ENCODE results near the gene OBSL1.

The OBSL1 gene

DNA sequence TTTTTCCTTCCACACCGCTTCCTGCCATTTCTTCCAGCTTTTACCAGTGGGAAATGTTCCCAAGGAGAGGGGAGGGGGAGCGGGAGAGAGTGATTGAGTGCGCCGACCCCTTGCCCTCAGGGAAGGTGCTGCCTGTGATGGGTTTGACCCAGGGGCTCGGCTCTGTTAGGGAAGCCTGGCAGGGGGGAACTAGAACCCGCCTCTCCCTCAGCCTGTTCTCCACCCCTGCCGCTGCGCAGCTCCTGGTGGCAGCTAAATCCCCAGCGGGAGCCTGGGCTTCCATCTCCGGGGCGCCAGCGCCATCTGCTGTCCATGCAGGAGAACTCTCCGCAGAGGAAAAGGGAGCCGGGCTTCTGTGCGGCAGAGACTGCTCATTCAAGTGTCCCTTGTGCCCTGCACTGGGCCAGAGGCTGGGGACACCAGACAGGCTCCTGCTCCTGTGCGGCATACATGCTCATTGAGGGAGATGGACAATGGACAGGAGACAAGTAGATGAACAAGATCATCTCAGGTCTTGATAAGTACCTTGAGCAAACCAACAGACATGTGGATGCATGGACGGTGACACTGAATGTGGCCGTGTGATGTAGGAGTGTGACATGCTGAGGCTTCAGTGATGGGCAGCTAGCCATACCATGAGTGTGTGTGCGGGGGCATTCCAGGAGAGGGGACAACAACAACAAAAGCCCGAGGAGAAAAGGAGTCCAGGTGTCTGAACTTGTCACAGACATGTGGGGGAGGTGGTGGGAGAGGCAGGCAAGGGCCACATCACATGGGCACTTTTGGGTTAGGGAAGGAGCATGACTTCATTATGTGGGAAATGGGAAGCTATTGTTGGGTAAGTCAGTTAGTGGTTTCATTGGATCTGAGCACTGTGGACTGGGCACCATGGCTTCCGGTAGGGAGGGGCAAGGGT is 41.0 kb downstream of the OBSL1 start:
- peak; percentile 86 for DNase-seq

DNA sequence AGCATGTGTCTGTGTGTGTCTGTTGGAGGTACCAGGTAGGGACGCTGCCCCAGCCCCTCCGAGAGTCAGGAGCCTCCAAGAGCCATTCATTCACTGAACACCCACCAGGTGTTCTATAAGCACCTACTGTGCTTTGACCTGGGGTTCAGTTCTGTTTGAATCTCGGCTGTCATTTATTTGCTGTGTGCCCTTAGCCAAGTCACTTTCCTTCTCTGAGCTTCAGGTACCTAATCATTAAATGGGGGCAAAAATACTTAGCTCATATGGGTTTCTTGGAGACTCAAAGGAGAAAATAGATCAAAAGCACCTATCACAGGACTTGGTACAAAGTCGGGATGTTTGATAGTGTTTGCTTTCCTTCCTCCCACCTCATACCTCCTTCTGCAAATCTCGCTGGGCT is 43.9 kb downstream of the OBSL1 start:
- DNase-seq = no peak

DNA sequence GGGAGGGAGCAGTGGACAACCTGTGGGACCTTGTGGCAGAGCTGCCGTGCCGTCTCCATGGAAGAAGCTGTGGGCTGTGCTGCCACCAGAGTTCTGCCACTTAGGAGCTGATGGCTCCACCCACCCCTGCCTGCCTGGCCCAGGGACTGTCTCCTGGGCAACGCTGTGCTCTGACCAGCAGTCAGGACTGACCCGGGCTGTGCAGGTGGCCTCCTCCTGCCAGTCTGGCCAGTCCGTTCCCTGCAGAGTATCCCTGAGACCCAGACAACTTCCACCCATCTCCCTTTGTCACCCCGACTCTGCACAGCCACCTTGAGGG is 44.3 kb downstream of the OBSL1 start:
- DNase-seq = no peak

DNA sequence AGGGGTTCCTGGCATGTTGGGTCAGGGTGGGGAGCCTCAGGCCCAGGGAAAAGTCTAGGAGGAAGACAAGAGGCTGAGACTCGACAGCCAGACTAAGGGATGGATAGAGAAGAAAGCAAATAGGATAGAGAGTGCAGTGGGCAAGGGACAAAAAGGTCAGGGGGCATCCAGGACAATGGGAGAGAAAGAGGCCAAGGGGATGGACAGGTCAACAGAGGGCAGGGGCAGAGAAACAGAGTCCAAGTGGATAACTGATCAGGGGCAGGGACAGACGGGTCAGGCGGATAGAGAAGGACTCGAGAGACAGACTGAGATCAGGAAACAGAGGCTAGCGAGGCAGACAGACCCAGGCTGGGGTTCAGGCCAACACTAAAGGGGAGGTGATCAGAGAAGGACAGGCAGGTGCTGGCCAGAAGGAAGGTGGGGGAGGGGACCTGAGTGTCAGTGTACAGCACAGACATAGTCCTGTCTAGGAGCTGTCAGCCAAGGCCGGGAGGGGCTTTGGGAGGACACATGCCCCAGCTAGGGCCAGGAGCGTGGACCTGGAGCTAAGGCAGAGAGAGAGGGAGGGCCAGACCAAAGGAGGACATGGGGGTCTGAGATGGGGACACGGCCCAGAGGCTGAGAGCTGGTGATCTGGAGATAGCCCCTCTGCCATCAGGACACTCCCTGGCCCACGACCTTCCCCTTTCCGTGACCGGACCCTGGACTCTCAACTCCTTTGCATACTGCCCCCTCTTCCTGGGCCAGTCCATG is 44.8 kb downstream of the OBSL1 start:
- DNase-seq = no peak

DNA sequence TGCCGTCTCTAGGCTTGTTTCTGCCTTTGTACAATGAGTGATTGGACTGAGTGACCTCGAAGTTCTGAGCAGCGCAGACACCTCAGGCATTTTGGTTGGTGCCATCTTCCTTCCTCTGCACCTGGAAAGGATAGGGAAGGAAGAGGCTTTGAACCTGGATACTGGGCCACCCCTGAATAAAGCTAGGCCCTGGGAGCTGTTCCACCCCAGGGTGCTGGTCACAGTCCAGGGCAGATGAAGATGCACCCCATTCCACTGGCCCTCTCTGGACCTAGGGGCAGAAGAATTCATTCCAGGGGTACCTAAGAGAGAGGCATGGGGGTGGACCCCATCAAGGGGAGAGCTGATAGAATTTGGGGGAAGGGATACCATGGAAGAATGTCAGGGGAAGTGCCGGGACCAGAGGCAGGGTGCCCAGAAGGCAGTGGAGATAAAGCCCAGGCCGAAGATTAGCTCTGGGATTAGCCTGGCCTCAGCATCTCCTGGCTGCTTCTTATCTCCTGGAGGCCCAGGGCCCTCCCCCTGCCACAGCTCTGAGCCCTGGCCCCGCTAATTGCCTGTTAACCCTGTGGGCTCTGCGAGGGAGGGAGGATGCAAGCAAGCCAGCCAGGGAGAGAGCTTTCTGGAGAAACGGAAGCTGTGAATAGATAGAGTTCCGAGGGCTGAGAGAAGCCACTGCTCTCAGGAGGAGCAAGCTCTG is 45.7 kb downstream of the OBSL1 start:
- no peak for DNase-seq

DNA sequence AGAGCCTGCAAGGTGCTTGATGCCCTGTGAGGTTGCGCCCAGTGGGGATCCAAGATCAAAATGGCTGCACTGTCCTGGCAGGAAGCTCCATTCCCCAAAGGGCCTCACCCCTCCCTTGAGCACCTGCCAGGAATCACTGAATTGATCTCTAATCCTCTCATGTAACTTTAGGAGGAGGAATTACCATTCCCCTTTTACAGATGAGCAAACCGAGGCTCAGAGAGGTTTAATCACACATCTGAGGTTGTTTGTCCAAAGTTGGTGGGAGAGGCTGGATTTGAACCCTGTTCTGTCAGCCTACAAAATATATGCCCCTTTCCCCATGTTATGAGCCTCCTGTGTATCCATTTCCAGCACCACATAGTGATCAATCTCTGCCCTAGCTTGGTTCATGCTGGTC is 46.5 kb downstream of the OBSL1 start:
- DNase-seq = no peak

DNA sequence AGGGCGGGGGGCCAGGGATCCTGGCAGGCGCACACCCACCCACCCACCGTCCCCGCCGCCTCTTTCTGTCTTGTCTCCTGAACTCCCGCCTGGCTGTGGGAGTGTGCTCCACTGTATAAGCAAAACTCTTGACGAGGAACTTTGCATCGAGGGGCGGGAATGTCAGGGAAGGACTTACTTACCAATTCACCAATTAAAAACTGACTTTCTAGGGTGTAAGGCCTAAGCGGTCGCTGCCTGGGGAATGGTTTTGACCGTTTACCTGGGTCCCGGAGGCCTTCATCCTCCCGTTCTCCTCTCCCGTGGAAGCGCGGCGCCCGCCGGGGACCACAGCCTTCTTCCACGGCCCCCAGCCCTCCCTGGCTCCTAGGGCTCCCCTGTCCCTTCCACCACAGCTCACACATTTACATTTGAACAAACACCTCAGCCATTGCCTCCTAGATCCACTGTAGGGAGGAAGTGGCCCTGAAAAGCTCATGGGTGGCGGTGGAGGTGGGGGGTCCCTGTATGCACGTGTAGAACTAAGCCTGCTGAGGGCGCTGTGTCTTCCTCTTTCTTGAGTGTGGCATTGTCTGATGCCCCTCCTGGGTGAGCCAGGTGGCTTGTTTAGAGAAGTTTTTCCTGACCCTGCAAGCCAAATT is 48.2 kb downstream of the OBSL1 start:
- DNase-seq = no peak

DNA sequence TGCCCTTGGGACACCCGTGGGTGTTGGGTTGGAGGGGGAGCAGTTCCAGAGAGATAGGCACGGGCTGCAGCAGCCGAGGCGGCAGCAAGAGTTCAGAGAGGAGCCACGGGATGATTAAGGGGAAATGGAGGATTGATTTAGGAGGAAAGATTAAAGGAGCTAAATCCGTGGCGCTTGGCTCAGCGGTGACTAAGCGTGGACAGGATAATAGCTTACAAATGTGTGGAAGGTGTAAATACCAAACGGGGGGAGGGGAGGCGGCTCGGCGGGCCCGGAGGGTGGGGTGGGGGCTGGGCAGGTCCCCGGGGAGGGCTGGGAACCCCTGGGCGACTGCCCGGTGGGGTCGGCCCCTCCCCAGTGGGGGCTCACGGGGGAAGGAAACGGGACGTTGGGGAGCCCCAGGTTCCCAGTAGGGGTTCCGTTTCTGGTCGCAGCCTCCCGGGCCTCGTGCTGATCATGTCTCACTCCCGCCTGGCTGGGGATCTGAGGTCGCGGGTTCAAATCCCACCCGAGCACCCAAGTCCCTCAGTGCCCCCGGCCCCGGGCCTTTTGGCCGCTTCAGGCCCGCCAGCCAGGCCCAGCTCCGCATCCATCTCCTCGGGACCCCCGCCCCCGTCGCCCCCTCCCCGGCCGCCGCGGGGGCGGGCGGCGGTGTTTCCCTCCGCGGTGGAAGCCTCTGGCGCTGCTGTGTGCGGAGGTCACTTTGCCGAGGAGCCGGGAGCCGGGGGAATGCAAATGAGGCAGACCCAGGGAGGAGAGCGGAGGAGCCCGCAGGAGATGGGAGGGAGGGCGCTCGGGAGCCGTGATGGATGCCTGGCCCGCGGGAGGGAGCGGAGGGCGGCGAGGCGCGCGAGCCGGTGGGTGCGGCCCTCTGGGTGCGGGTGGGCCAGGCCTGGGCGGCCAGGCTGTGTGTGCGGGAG is 49.0 kb downstream of the OBSL1 start:
- peak; percentile 71 for DNase-seq

DNA sequence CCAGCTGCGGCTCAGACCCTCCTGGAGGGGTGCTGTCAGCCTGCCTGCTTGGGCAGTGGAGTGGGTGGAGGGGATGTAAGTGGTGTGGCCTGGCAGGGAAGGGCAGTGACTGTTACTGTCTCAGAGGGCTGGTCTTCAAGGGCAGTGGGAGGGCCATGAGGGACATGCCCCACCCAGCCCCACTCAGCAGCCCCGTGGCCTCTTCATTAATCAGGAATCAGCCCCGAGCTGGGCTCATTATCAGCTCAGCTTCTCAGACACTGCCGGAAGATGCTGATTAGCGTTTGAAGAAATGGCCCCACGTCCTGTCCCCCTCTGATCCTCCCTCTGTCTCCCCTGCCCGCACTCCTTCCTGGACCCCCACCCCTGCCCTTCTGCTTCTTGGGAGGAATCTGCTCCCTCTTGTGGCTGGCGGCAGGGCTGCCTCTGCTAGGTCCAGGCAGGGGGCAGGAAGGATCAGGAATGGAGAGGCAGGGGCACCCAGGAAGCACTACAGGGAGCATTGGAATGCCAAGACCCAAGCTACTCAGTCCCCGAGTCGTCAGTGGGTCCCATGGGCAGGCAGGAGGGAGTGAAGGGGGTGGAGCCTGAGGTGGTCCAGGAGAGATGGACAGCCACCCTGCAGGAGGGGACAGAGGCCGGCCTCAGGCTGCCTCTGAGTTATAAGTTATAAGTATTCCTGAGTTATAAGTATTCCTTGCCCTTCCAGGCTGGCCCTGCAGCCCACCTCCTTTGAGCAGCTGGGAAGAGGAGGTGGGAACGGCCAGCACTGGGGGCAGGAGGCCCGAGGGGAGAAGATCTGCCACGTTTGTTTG is 50.1 kb downstream of the OBSL1 start:
- peak; percentile 57 for DNase-seq

DNA sequence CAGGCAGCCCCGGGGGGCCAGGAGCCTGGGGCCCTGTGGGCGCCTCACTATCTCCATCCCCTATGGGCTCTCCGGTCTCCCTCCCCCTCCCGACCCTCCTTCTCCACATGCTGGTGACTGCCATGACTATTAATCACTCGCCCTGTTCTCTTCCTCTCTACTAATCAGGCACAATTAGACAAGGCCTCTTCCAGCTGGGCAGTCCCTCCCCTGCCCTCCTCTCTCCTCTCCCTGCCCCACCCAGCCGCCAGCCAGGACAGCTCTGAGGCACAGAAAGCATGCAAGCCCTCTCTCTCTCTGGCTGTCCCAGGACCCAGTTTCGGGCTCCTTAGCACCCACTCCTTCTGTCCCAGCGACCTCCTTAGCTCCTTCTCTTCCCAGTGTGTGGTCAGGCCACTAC is 51.3 kb downstream of the OBSL1 start:
- no peak for DNase-seq

DNA sequence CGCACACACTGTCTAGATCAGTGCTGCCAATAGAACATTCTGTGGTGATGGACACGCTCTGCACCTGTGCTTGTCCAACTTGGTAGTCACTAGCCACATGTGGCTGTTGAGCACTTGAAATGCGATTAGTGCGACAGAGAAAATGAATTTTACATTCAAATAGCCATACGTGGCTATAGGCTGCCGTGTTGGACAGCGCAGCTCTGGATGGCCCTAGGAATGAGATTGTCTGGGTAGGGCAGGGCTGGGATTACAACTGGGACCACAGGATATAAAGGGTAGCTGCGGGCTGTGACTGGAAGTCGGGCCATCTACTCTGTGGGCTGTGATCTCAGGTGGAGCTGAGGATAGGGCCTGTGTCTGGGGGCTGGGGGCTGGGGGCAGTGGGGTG is 51.8 kb downstream of the OBSL1 start:
- DNase-seq = no peak

DNA sequence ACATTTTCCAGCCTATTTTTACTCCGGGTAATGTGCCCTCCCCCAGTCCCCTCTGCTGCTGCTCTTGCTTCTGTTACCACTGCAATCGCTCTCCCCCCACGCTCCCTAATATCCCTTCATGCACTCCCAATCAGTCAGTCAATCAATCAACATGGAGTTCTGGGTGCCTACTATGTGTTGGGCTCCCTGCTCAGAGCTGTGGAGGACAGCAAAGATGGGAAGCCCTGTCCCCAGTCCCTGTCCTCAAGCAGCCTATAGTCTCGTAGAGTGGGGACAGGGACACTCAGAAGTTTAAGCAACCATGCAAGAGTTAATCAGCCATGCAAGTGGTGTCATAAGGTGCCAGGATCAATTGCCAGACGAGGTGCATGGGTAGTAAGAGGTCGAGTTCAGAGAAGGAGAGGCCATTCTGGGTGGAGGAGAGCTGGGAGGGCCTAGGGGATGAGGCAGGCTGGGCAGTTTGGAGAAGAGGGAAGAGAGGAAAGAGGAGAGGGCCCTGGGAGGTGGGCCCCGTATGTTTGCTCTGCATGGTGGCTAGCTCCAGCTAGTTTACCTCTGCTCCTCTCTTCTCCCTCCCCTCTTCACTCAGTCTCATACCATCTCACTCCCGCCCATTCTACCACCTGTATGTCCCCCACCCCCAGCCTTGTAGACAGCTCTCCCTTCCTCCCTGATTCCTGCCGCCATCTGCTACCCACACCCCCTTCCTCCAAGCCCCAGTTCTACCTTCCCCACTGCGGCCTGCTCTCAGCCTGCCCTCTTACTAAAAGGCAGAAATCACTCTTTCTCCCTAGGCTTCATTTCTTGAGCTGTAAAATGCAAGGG is 53.2 kb downstream of the OBSL1 start:
- no peak for DNase-seq

DNA sequence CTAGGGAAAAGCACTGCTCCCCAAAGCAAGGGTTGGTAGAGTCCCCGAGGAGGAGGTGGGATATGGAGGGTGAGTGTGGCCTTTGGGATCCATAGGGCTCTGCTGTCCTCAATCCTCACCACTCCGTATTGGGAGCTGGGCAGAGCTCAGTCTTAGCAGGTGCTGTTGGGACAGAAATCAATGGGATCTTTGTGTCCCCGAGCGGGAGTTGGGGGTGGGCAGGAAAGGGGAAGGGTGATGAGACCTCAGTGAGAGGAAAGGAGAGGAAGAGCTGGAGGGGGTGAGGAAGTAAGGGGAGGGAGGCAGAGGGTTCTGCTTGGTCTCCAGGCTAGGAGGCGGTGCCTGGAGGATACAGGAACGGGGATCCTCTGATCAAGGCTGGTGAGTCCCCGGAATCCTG is 54.5 kb downstream of the OBSL1 start:
- DNase-seq = no peak

DNA sequence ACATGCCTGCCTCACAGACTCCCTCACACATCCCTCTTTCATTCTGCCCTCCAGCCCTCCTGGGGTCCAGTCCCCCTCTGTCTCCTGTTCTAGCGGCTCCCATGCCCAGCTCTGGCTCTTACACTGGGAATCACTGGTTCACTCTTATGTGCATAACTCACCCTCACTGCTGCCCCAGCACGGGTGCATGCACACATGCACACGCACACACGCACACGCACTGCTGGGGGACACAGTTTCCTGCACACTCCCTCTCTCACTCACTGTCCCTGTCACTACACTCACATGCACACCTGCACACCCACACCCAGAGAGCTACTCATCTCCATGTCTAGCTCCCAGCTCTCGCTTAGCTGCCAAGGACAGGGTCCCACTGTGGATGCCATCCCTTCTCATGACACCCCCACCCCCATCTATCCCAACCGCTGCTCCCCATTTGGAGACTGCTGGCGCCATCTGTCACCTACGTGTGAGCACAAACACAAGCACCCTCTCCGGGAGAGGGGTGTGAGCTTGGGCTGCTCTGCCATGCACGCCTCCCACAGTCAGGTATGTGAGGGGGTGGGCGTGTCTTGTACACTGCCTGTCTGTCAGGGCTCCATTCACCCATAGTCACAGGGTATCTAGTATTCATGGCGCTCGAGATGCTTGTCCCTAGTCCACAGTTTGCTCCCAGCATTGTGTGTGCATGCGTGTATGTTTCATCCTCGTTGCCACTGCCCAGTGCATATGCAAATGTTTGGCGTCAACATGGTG is 55.3 kb downstream of the OBSL1 start:
- no peak for DNase-seq

DNA sequence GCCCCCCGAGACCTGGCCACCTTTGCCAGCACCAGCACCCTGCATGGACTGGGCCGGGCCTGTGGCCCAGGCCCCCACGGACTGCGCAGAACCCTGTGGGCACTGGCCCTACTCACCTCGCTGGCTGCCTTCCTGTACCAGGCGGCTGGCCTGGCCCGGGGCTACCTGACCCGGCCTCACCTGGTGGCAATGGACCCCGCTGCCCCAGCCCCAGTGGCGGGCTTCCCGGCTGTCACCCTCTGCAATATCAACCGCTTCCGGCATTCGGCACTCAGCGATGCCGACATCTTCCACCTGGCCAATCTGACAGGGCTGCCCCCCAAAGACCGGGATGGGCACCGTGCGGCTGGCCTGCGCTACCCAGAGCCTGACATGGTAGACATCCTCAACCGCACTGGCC is 56.5 kb downstream of the OBSL1 start:
- DNase-seq = no peak

DNA sequence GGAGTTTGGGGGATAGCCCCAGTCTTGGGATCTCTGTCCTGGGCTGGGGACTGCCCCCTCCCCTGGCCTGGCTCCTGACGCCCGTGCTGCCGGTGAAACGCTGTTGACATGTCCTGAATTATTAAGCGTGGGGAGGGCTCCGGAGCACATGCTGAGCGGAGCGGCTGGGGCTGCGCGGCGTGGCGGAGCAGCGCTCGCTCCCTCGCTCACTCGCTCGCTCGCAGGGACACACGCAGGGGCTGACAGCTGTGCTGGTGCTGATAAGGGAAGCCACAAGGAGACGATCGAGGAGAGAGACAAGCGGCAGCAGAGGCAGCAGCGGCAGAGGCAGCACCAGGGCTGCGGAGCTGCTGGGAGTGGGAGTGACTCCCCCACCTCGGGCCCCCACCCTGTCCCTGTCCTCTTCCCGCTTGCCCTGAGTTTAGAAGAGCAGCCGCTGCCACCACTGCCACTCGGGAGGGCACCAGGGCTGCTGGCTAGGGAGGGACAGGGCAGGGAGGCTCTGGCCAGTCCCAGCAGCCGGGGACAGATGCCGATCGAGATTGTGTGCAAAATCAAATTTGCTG is 57.1 kb downstream of the OBSL1 start, which contains the start of gene ASIC4:
ASIC4 (plus strand) TSS at position 287 of the 566 bp plus-strand sequence; CDS start at position 530, 243 bp downstream.
- no peak for DNase-seq

DNA sequence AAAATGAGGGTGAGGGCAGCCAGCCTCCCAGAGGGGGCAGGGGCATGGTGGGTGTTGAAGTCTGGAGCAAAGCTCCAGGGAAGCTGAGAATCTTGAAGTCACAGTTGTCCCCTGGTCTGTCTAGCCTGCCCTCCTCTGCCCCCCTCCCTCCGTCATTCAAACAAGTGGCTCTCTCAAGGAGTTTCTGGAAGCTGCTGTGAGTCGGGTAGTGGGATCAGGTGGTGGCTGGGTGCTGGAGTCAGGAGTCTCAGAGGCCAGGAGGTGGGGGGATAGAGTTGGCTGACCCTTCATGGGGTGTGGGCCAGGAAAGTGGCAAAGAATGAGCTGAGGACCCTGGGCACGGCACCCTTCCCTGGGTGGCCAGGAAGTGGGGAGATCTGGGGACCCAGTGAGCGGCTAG is 57.6 kb downstream of the OBSL1 start:
- DNase-seq = no peak

DNA sequence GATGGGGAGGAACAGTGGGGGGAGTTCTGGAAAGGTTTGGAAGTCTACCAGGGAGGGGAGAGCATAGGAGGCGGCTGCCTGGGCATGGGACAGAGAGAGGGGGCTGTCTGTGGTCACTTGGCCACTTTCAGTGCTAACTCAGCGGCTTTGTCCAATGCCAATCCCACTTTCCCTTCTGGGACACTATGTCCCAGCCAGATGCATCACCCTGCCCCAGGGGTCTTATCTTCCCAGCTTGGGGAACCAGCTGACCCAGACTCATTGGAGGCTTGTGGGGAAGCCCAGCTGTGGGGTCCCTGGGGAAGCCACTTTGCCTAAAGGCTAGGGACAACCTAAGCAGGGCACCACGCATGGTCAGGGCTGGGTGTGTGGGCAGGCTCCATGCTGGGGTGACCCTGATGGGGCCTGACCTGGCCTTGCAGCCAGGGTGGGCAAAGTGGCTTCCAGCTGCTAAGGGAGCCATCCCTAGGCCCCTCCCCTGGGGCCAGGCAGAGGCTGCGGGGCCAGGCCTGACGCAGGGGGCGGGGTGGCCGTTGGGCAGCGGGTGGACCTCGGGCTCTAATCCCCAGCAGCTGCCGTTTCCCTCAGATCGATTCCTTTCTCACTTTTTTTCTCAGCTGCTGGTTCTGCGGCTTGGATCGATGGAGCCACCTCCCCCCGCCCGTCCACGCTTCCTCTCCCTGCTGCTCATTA is 58.7 kb downstream of the OBSL1 start:
- no peak for DNase-seq
